ENCODE measurements around the gene SLC39A8.

DNA sequence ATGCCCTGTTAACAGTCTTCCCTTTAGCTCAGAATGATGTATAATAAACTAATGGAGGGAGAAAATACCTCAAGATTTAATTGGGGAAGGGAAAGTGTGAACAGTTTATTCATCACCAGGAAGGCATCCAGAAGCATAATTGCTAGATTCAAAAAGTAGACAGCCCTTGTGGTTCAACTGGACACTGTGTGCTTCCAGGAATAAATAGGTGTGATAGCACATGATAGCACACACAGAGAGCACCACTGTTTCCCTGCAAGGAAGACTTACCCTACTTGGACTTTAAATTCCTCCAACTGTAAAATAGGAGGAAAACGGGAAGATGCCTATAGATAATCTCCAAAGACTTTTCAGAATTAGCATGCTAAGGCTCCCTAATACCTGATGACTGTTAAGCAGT, 27.8 kb downstream of the SLC39A8 start:
- no peak for TF ChIP-seq POLR2AphosphoS5 (IDR thresholded peaks at IDR 0.05)
- TF ChIP-seq, protein P1, sequence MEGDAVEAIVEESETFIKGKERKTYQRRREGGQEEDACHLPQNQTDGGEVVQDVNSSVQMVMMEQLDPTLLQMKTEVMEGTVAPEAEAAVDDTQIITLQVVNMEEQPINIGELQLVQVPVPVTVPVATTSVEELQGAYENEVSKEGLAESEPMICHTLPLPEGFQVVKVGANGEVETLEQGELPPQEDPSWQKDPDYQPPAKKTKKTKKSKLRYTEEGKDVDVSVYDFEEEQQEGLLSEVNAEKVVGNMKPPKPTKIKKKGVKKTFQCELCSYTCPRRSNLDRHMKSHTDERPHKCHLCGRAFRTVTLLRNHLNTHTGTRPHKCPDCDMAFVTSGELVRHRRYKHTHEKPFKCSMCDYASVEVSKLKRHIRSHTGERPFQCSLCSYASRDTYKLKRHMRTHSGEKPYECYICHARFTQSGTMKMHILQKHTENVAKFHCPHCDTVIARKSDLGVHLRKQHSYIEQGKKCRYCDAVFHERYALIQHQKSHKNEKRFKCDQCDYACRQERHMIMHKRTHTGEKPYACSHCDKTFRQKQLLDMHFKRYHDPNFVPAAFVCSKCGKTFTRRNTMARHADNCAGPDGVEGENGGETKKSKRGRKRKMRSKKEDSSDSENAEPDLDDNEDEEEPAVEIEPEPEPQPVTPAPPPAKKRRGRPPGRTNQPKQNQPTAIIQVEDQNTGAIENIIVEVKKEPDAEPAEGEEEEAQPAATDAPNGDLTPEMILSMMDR (IDR thresholded peaks at IDR 0.05) = no peak
- TF ChIP-seq POLR2A (IDR thresholded peaks at IDR 0.05) = no peak

Data from suprapubic skin (tissue), 4 donors.